ENCODE measurements around the gene SRSF3. TPM values are rescaled to one million over a fixed set of nuclear protein-coding genes. Genes with fewer than 3 reads are reported as not detected.
A peak's percentile ranks its signal among the peaks of the same experiment; 100 is the strongest.

The SRSF3 gene
- total RNA-seq, 2 donors from 2014 or later = 86.4 to 113 TPM

- intact Hi-C loops (cut with DNase I) = no loop called here
Observed at GRCh38 chr6:36626636-36627035, 32.5 kb downstream of the SRSF3 start.

GRCh38 chr6:36627141-36627540, 33.0 kb downstream of the SRSF3 start:
- H3K9me3 ChIP-seq = no peaks in the 10 kb centered on the region
- DNase-seq (no peak), ATAC-seq (no peak)
- 96 to 98% methylated on average over 5 of the region's 5 CpGs for WGBS, 2 donors
- no peaks in the 10 kb centered on the region for H3K27me3 ChIP-seq
- TF ChIP-seq CTCF (IDR thresholded peaks at IDR 0.05) (no peak), POLR2A (IDR thresholded peaks at IDR 0.05) (no peak)
- no peak overlapping the region for H3K4me3 ChIP-seq
- peak overlapping the region in 3 of 4 donors; percentile 40 to 65 (median 55) for H3K27ac ChIP-seq
- no peaks in the 10 kb centered on the region for H3K36me3 ChIP-seq (replicated peaks in 1 of 2; ENCODE audit: insufficient read depth in 1 of 2, low read depth in 2 of 2)
- peaks cover 43% of the 10 kb centered on the region for H3K4me1 ChIP-seq
- intact Hi-C loops (cut with DNase I) = no loop called here

More at GRCh38 chr6:36626636-36627035, 32.5 kb downstream of the SRSF3 start:
- Histone ChIP-seq H3K36me3 (replicated peaks in 1 of 2; ENCODE audit: insufficient read depth in 1 of 2, low read depth in 2 of 2) (no peaks in the 10 kb centered on the region), H3K9me3 (no peaks in the 10 kb centered on the region), H3K4me3 (no peak overlapping the region), H3K27ac (no peak overlapping the region), H3K4me1 (peaks cover 43% of the 10 kb centered on the region), H3K27me3 (no peaks in the 10 kb centered on the region)
- no peak for DNase-seq
- TF ChIP-seq CTCF (IDR thresholded peaks at IDR 0.05) = no peak
- TF ChIP-seq POLR2A (IDR thresholded peaks at IDR 0.05) = no peak
- WGBS, 2 donors = 87 to 96% methylated on average over 3 of the region's 3 CpGs
- no peak for ATAC-seq

- no peaks in the 10 kb centered on the region for H3K27me3 ChIP-seq
- no peaks in the 10 kb centered on the region for H3K36me3 ChIP-seq (replicated peaks in 1 of 2; ENCODE audit: insufficient read depth in 1 of 2, low read depth in 2 of 2)
- 14 to 19% methylated on average over 4 of the region's 4 CpGs for WGBS, 2 donors
- DNase-seq (peak; percentile 52 to 76 (median 72)), ATAC-seq (peak; percentile 64)
- H3K4me3 ChIP-seq = no peak overlapping the region
- intact Hi-C loops (cut with DNase I) = no loop called here
- H3K9me3 ChIP-seq = no peaks in the 10 kb centered on the region
- peaks cover 43% of the 10 kb centered on the region for H3K4me1 ChIP-seq
- H3K27ac ChIP-seq = peak overlapping the region in 3 of 4 donors; percentile 40 to 65 (median 55)
- TF ChIP-seq CTCF (IDR thresholded peaks at IDR 0.05) (no peak), POLR2A (IDR thresholded peaks at IDR 0.05) (no peak)
Observed at GRCh38 chr6:36627801-36628246, 33.7 kb downstream of the SRSF3 start.

GRCh38 chr6:36629784-36630183, 35.6 kb downstream of the SRSF3 start:
- intact Hi-C loops (cut with DNase I) = no loop called here
- no peak for ATAC-seq
- 89 to 94% methylated on average over 11 of the region's 11 CpGs for WGBS, 2 donors

More at GRCh38 chr6:36629784-36630183, 35.6 kb downstream of the SRSF3 start:
- no peaks in the 10 kb centered on the region for H3K36me3 ChIP-seq (replicated peaks in 1 of 2; ENCODE audit: insufficient read depth in 1 of 2, low read depth in 2 of 2)
- no peaks in the 10 kb centered on the region for H3K9me3 ChIP-seq
- DNase-seq = no peak
- H3K27ac ChIP-seq = no peak overlapping the region
- TF ChIP-seq POLR2A (IDR thresholded peaks at IDR 0.05) (no peak), CTCF (IDR thresholded peaks at IDR 0.05) (no peak)
- no peak overlapping the region for H3K4me3 ChIP-seq
- peaks cover 41% of the 10 kb centered on the region for H3K4me1 ChIP-seq
- H3K27me3 ChIP-seq = no peaks in the 10 kb centered on the region
